Activated T-cell treated with anti-CD3 and anti-CD28 coated beads, Interleukin-2, amount 50 U/mL, for 72 hours (primary cell): ENCODE results near the gene ZCCHC13. TPM values are rescaled to one million over a fixed set of nuclear protein-coding genes. Genes with fewer than 3 reads are reported as not detected.
A peak's percentile ranks its signal among the peaks of the same experiment; 100 is the strongest.
"Not testable (repeated sequence)": the region's sequence is repeated elsewhere in the genome, so short reads cannot be mapped to it uniquely, and the experiment has no call there.

Experiments used
- ATAC-seq, 2 donors: fragments of 150-1000 bp; cut with Tn5 transposase; replicated peaks in 1 of 2; 2 replicates each; pipeline ENCODE4 v1.10.0; 2021; ENCODE audit warnings: moderate library complexity in 2 of 2, mild to moderate bottlenecking in 1 of 2
- DNase-seq, 2 donors: peaks; one replicate each; pipeline ENCODE4 v3.0.0; 2021 to 2022; ENCODE audit warnings: mixed read lengths in 1 of 2
- H3K27ac Mint-ChIP-seq: one replicate; pipeline ENCODE4 v1.8.0; 2022; ENCODE audit warnings: mild to moderate bottlenecking, moderate library complexity, mixed read lengths
- H3K27me3 Mint-ChIP-seq: one replicate; pipeline ENCODE4 v1.8.0; 2022; ENCODE audit warnings: low read depth, mixed read lengths
- H3K36me3 Mint-ChIP-seq, 2 donors: one replicate each; pipeline ENCODE4 v1.8.0; 2022; ENCODE audit warnings: mixed read lengths in 2 of 2, mild to moderate bottlenecking in 1 of 2; ENCODE audit not compliant: insufficient read depth in 2 of 2
- H3K4me1 Mint-ChIP-seq: one replicate; pipeline ENCODE4 v1.8.0; 2022; ENCODE audit warnings: low read depth, mixed read lengths
- H3K4me3 Mint-ChIP-seq, 2 donors: one replicate each; pipeline ENCODE4 v1.8.0; 2022; ENCODE audit warnings: mild to moderate bottlenecking in 2 of 2, mixed read lengths in 2 of 2, moderate library complexity in 2 of 2
- H3K9me3 Mint-ChIP-seq, 2 donors: one replicate each; pipeline ENCODE4 v1.8.0; 2022; ENCODE audit warnings: mixed read lengths in 2 of 2
- total RNA-seq, 2 donors: library from RNA; stranded (reverse); gene quantifications; one replicate each; pipeline ENCODE4 v1.2.3, GENCODE V29; 2022

The ZCCHC13 gene
- total RNA-seq, 2 donors from 2014 or later: not detected

DNA sequence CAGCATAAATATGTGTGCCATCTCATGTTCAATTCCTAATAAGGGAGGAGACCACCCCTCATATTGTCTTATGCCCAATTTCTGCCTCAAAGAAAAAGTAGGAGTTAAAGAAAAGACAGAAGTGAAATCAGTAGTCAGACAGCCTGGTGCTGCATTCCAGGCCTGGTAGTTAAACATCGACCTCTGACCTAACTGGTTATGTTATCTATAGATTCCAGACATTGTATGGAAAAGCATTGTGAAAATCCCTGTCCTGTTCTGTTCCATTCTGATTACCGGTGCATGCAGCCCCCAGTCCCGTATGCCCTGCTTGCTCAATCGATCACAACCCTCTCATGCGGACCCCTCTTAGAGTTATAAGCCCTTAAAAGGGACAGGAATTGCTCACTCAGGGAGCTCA is 38.2 kb downstream of the ZCCHC13 start:
- not testable (repeated sequence) for ATAC-seq, H3K4me1 Mint-ChIP-seq, H3K9me3 Mint-ChIP-seq, H3K36me3 Mint-ChIP-seq, DNase-seq, H3K4me3 Mint-ChIP-seq, H3K27ac Mint-ChIP-seq
- peaks cover 28% of the 10 kb centered on the region for H3K27me3 Mint-ChIP-seq

DNA sequence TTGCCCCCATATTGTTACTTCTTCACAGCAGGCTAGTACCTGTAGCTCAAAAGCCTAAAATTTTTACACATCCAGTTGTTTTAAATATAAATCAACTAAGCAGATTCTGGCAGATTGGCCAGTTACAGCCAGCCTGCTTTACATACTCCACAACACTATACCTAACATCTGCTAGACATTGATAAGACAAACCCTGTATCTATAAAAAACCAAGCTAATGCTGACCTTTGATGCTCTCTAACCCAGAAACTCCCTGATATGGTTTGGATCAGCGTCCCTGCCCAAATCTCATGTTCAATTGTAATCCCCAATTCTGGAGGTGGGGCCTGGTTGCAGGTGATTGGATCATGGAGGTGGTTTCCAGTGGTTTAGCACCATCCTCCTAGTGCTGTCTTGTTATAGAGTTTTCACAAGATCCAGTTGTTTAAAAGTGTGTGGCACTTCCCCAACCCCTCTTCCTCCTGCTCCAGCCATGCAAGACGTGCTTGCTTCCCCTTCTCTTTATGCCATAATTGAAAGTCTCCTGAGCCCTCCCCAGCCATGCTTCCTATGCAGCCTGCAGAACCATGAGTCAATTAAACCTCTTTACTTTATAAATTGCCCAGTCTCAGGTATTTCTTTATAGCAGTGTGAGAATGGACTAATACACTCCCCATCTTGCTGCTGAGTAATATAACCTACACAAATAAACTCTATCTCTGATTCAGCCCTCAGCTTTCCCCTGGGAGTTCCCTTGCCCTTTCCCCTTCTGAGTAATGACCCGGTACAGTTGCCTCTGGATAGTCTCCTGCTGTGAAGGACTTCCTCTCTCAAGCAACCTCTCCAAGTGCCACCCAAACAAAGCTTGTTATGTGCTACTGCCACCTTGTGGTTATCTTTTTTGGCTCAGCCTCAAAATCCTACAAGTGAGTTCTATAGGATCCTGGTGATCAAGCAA is 39.6 kb downstream of the ZCCHC13 start:
- Mint-ChIP-seq H3K4me1 (peaks cover 8% of the 10 kb centered on the region), H3K36me3 (peaks cover 0 to 2% of the 10 kb centered on the region in 2 donors), H3K9me3 (peaks cover 0 to 2% of the 10 kb centered on the region in 2 donors), H3K27ac (no peak overlapping the region), H3K27me3 (peaks cover 34% of the 10 kb centered on the region), H3K4me3 (no peak overlapping the region)
- DNase-seq (peak; percentile 35 to 38), ATAC-seq (peak; percentile 81 to 89)

DNA sequence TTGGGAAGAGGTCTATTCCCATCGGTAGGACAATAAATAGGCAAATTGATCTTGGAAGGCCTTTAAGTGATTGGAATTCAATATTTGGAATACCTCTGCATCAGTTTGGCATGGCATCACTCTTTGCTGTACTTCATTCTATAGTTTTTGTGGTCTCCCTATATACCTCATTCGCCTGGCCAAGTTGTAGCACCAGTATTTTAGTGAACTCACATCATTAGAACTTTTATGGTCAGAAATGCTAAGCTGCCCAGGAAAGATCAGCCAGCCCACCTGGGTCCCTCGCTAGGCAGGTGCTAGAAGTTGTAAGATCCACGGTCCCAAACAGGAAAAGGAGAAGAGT is 40.3 kb downstream of the ZCCHC13 start:
- ATAC-seq (peak in 1 of 2 donors; percentile 9), DNase-seq (no peak)
- no peak overlapping the region for H3K27ac Mint-ChIP-seq
- H3K36me3 Mint-ChIP-seq: no peaks in the 10 kb centered on the region
- peaks cover 8% of the 10 kb centered on the region for H3K4me1 Mint-ChIP-seq
- H3K27me3 Mint-ChIP-seq: peaks cover 28% of the 10 kb centered on the region
- H3K9me3 Mint-ChIP-seq: no peaks in the 10 kb centered on the region
- no peak overlapping the region for H3K4me3 Mint-ChIP-seq

DNA sequence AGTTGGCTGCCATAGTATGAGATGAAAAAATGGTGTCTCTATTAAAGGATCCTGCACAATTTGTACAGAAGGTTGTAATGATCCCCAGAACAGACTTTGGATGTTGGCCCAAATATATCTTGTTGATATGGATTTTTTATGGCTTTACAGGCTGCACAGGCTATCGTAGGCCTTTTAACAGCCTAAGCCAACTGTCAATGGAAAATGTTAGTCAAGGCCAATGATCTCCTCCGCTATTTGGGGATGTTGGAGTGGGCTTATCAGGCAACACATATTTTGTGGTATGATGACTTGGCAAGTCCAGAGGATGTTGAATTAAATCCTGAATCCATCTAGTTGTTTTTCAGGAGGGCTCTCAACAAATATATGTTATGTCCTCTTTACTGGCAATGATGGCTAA is 42.1 kb downstream of the ZCCHC13 start:
- no peak overlapping the region for H3K27ac Mint-ChIP-seq
- H3K27me3 Mint-ChIP-seq: peaks cover 28% of the 10 kb centered on the region
- H3K4me3 Mint-ChIP-seq: no peak overlapping the region
- H3K36me3 Mint-ChIP-seq: no peaks in the 10 kb centered on the region
- H3K4me1 Mint-ChIP-seq: peaks cover 8% of the 10 kb centered on the region
- no peaks in the 10 kb centered on the region for H3K9me3 Mint-ChIP-seq
- DNase-seq (no peak), ATAC-seq (no peak)

DNA sequence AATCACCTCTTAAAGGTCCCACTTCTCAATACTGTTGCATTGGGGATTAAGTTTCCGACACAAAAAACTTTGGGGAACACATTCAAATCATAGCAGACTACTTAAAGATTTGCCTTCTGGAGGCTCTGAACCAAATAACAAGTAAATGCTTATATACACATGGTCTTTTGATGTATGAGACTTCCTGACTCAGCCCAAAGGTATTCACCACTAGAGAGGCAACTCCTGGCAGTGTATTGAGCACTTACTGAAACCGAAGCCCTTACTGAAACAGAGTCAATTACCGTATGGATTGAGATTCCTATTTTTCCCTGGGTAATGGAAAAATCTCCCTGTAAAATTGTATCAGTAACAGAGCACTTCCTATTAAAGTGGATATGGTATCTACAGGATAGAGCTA is 45.4 kb downstream of the ZCCHC13 start:
- H3K4me3 Mint-ChIP-seq: no peak overlapping the region

DNA sequence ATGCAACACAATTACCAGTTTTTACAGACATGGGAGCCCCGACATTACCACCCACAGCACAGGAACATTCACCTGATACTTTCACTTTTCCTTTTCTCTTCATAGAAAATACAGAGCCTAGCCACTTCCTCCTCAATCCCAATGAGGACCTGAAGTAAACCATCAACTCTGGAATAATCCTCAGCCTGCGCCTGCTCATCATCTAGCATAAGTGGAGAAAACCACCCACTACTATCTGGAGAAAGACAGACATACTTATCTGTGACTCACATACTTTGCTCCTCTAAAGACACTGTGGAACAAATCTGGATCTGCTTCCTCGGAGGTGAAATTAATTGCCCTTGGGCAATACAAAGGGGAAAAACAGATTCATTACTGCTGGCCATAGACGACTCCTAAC is 47.8 kb downstream of the ZCCHC13 start:
- peaks cover 8% of the 10 kb centered on the region for H3K4me1 Mint-ChIP-seq
- H3K27ac Mint-ChIP-seq: no peak overlapping the region

More for the DNA sequence above, 45.4 kb downstream of the ZCCHC13 start:
- Mint-ChIP-seq H3K27me3 (peaks cover 8% of the 10 kb centered on the region), H3K27ac (no peak overlapping the region), H3K4me1 (peaks cover 8% of the 10 kb centered on the region), H3K9me3 (no peaks in the 10 kb centered on the region), H3K36me3 (no peaks in the 10 kb centered on the region)
- no peak for DNase-seq
- ATAC-seq: no peak

DNA sequence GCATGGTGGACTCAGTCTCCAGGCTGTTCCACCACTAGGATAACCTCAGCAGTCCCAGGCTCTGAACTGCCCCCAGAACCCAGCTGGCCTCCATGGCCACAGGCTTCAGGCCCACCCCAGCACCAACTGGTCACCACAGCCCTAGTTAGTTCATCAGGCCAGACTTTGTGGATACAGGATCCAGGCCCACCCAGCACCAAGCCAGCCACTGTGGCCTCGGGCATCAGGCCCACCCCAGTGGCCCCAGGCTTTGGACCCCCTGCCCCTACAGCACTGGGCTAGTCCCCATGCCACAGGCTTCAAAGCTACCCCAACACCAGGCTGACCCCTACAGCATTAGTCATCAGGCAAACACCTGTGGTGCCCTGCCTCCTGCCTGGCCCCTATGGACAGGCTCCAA is 50.0 kb downstream of the ZCCHC13 start:
- Mint-ChIP-seq H3K4me1 (peaks cover 8% of the 10 kb centered on the region), H3K36me3 (no peaks in the 10 kb centered on the region), H3K9me3 (no peaks in the 10 kb centered on the region), H3K27me3 (peaks cover 25% of the 10 kb centered on the region), H3K27ac (no peak overlapping the region), H3K4me3 (no peak overlapping the region)
- no peak for DNase-seq
- no peak for ATAC-seq

More for the DNA sequence above, 47.8 kb downstream of the ZCCHC13 start:
- Mint-ChIP-seq H3K36me3 (no peaks in the 10 kb centered on the region), H3K4me3 (peak overlapping the region in 1 of 2 donors; percentile 54), H3K9me3 (no peaks in the 10 kb centered on the region), H3K27me3 (peaks cover 20% of the 10 kb centered on the region)
- ATAC-seq (no peak), DNase-seq (no peak)

Other genes with a start within 250 kb of the ZCCHC13 start
- gene SLC16A2, start 117.3 kb downstream of the ZCCHC13 start, total RNA-seq: under 1 TPM; 0.30 to 0.36 TPM